HG02642 (cell line): ENCODE measurements around the gene SLC12A5.
"Not testable (repeated sequence)": the region's sequence is repeated elsewhere in the genome, so short reads cannot be mapped to it uniquely, and the experiment has no call there.

Experiments used
- ATAC-seq: cut with Tn5 transposase; IDR thresholded peaks from one replicate; pipeline ENCODE4 v1.9.1; 2021; ENCODE audit warnings: mild to moderate bottlenecking; ENCODE audit not compliant: unreplicated experiment, poor library complexity

Gene SLC12A5

DNA sequence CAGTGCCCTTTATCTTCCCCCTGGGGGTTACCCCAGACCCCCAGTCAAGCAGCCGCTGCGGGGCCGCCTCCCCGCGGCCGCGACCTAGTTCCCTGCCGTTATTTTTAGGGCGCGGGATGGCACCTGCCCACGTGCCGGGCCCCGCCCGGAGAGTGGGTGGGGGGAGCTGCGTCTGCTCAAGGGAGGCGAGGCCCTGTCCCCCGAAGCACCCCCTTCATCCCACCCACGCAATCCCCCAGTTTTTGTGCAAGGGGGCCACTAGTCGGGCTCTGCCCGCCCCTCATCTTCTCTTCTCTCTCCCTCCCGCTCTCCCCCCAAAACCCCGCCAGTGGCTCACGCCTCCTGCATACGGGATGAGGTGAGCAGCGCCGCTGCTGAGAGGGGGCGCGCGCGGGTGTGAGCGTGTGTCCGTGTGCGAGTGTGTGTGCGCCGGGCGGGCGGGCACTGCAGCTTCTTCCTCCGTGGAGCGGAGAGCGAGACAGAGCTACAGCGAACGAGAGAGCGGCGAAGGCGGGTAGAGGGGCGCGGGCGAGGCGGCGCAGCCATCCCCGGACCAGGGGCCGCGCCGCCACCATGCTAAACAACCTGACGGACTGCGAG is at the start of gene SLC12A5:
TSS of gene SLC12A5 (plus strand) at position 444 of the 600 bp plus-strand sequence. CDS start at position 574, 130 bp downstream.
- ATAC-seq: no peak

- no peak for ATAC-seq
Measured at GRCh38 chr20:45981261-45981660, 47.8 kb upstream of the SLC12A5 start.

DNA sequence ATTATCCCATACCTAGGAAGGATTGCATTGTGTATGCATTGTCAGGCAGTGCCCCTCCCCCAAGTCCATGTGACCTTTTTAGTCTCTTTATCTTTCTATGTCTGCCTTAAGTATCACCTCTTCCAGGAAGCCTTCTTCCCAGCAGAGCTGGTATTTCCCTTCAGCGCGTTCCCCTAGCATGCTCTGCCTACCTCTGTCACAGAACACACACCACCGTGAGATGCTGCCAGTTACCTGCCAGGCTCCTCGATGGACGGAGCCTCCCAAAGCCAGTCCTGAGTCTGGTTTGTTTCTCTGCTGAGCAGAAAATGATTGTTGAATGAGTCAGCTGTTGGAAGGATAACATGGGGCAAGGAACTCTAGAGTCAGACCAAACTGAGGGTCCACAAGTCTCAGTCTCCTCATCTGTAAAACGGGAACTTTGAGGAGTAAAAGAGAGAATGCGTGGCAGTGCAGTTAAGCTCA is 45.7 kb upstream of the SLC12A5 start:
- ATAC-seq: no peak

GRCh38 chr20:45985573-45985972 is 43.4 kb upstream of the SLC12A5 start:
- ATAC-seq: no peak

- ATAC-seq: peak; percentile 64
Measured at GRCh38 chr20:45987108-45987780, 41.8 kb upstream of the SLC12A5 start.

DNA sequence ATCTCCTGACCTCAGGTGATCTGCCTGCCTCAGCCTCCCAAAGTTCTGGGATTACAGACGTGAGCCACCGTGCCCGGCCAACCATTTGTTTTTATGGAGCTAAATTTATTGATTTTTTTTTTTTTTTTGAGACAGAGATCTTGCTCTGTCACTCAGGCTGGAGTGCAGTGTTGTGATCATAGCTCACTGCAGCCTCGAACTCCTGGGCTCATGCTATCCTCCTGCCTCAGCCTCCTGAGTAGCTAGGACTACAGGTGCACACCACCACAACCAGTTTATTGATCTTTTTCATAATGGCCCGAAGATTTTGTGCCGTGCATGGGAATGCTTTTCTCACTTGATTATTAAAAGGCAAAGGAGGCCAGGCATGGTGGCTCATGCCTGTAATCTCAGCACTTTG is 40.2 kb upstream of the SLC12A5 start:
- ATAC-seq: not testable (repeated sequence)

- ATAC-seq: no peak
Measured at GRCh38 chr20:45991616-45992015, 37.4 kb upstream of the SLC12A5 start.

- ATAC-seq: no peak
Measured at GRCh38 chr20:45993197-45993951, 35.6 kb upstream of the SLC12A5 start.

DNA sequence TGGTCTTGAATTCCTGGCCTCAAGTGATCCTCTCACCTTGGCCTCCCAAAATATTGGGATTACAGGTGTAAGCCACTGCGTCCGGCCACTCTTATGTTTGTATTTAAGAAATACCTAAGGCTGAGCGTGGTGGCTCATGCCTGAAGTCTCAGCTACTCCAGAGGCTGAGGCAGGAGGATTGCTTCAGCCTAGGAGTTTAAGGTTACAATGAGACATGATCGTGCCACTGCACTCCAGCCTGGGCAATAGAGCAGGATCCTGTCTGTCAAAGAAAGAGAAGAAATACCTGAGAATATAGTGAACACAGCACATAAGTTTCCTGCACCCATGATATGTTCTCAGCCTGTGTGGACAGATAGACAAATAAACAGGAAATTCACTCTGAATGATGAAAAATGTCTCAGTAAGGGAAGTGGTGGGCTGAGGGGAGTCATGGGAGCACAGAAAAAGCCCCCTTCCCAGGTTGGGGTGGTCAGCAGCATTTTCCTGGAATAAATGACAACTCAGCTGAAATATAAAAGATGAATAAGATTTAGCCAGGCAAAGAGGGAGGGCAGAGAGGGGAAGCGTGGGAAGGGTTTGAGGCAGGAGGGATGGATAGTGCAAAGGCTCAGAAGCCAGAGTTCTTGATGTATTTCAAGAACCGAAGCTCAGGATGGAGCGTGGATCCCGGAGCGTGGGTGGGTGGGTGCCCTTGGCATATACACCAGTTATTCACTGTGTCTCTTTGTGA is 34.1 kb upstream of the SLC12A5 start:
- no peak for ATAC-seq

DNA sequence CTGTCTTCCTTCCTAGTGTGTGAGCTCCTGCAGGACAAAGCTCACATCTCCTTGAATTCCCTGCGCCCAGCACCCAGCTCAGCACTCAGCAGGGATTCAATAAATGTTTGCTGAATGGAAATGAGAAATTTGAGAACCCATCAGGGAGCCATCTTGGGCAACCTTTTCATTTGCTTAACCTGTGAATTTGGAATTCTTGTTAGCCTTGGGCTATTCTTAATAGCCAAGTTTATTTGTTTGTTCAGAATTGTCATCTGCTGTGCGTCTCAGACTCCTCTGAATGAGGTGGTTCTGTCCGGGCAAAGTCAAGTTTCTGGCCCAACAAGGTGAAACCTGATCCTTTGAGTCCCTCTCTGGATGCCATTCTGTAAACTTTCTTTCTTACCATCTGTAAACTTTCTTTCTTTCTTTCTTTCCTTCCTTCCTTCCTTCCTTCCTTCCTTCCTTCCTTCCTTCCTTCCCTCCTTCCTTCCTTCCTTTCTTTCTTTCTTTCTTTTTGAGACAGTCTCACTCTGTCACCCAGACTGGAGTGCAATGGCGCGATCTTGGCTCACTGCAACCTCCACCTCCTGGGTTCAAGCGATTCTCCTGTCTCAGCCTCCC is 33.4 kb upstream of the SLC12A5 start:
- ATAC-seq: not testable (repeated sequence)

GRCh38 chr20:45997187-45997586 is 31.8 kb upstream of the SLC12A5 start:
- ATAC-seq: no peak

DNA sequence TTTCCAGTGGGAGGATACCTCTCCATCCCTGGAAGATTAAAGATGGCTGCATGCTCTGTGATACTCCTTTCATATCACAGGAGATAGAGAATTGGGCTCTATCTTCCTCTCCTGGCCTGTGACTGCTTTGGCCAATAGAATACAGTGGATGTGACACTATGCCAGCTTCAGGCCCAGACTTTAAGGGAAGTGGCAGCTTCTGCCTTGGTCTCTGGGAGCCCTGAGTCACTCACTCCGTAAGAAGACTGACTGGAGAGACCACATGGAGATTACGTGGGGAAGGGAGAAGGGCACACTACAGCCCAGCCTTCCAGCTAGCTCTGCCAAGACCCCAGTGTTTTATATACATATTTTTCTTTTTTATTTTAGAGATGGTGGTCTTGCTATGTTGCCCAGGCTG is 30.7 kb upstream of the SLC12A5 start:
- ATAC-seq: no peak

- ATAC-seq: no peak
Measured at GRCh38 chr20:45998761-45999160, 30.3 kb upstream of the SLC12A5 start.

- ATAC-seq: no peak
Measured at GRCh38 chr20:45999557-46000261, 29.3 kb upstream of the SLC12A5 start.

DNA sequence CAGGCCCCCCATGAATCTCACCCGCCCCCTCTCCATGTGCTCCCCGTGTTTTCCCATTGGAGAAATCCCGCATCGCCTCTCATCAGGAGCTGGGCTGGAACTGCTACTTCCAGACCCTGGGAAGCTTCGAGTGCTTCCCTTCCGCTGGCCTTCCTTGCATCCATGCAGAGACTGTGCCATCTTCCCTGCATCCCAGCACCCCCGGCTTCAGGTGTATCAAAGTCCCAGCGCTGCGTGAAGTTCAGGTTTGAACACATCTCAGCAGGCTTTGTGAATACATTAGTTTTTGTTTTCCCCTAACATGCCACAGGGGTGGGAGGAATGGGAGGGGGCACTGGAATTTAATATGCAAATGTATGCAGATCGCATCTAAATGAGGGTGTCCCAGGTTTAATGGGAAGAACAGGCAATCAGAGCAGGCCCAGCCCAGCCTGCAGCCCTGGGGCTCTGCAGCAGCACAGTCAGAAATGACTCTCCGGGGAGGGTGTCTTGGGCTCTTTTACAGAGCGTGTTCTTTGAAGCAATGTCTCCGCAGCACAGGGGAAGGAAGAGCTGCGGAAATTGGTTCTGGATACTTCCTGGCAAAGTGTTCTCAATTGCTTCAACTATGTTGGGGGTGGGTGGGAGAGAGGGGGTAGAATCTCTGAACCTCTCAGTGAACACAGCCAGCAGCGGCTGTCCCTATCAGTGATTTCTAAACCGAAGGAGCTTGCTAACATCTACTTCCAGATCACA is 28.6 kb upstream of the SLC12A5 start:
- no peak for ATAC-seq

DNA sequence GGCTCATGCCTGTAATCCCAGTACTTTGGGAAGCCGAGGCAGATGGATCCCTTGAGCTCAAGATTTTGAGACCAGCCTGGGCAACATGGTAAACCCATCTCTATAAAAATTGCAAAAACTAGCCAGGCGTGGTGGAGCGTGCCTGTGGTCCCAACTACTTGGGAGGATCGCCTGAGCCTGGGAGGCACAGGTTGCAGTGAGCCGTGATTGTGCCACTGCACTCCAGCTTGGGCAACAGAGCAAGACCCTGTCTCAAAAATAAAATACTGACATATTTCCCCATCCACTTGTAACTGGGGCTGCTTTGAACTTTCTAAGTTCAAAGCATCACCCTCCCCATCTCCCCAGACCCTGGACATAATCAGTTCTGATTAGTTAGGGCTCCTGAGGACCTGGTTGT is 27.5 kb upstream of the SLC12A5 start:
- ATAC-seq: no peak

DNA sequence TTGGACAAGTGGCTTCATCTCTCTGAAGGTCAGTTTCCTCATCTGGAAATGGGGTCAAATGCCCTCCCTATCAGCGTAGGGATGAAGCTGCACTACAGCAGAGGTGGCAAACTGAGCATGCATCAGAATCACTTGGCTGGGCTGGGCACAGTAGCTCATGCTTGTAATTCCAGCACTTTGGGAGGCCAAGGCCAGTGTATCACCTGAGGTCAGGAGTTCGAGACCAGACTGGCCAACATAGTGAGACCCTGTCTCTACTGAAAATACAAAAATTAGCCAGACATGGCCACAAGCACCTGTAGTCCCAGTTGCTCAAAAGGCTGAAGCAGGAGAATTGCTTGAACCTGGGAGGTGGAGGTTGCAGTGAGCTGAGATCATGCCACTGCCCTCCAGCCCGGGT is 27.0 kb upstream of the SLC12A5 start:
- ATAC-seq: no peak

- ATAC-seq: no peak
Measured at GRCh38 chr20:46004187-46004586, 24.8 kb upstream of the SLC12A5 start.

DNA sequence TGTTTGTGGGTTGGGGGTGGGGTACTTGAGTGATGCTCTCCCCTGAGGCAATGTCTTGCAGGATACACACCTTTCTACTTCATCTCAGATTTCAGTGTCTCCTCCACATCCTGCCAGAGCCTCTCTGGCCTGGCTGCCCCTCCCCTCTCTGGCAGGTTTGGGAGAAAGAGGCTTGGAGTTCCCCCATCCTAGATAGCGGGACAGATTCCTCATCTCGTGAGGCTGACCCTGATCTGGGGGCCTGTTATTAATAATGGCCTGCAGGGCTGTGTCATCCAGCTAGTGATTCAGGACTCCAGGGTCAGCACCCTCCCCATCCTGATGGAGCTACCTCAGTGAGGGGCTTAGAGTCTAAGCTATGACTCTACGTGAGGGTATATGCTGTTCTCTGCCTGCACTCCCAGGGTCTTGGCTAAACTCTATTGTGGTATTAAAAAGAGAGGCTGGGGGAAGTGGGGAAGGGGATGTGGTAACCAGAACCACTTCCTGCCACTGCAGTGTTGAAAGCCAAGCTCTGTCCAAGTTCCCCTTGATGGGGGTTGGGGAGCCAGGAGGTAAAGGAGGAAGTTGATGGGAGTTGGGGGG is 24.0 kb upstream of the SLC12A5 start:
- no peak for ATAC-seq
